ENCODE measurements around the gene UBN2.
"Not testable (repeated sequence)": the region's sequence is repeated elsewhere in the genome, so short reads cannot be mapped to it uniquely, and the experiment has no call there.

UBN2 gene

GRCh38 chr7:139330333-139331030 is 99.4 kb downstream of the UBN2 start:
- Histone ChIP-seq H3K27ac (replicated peaks) (no peak overlapping the region), H3K4me3 (replicated peaks; ENCODE audit: insufficient read depth, low read length) (no peak overlapping the region), H3K27me3 (ENCODE audit: insufficient read depth, poor library complexity, severe bottlenecking) (no peaks in the 10 kb centered on the region)
- no peak for DNase-seq (ENCODE audit: low read depth in 1 of 2, low spot score in 1 of 2)
- no peak for TF ChIP-seq POLR2AphosphoS5 (IDR thresholded peaks at IDR 0.05; ENCODE audit: low read depth)
- TF ChIP-seq REST (IDR thresholded peaks at IDR 0.05; ENCODE audit: insufficient replicate concordance, low read depth), result no peak
- TF ChIP-seq GABPA (IDR thresholded peaks at IDR 0.05; ENCODE audit: low read depth), result no peak
- no peak for TF ChIP-seq CTCF (IDR thresholded peaks at IDR 0.05; ENCODE audit: insufficient read depth, low read length)
- TF ChIP-seq SPI1 (IDR thresholded peaks at IDR 0.05; ENCODE audit: borderline replicate concordance, low read depth), result no peak

- Histone ChIP-seq H3K27me3 (ENCODE audit: insufficient read depth, poor library complexity, severe bottlenecking) (no peaks in the 10 kb centered on the region), H3K27ac (replicated peaks) (no peak overlapping the region), H3K4me3 (replicated peaks; ENCODE audit: insufficient read depth, low read length) (no peak overlapping the region)
- TF ChIP-seq GABPA (IDR thresholded peaks at IDR 0.05; ENCODE audit: low read depth) (no peak), POLR2AphosphoS5 (IDR thresholded peaks at IDR 0.05; ENCODE audit: low read depth) (no peak), CTCF (IDR thresholded peaks at IDR 0.05; ENCODE audit: insufficient read depth, low read length) (no peak), REST (IDR thresholded peaks at IDR 0.05; ENCODE audit: insufficient replicate concordance, low read depth) (no peak), SPI1 (IDR thresholded peaks at IDR 0.05; ENCODE audit: borderline replicate concordance, low read depth) (no peak)
- DNase-seq (ENCODE audit: low read depth in 1 of 2, low spot score in 1 of 2), result no peak
Measured at GRCh38 chr7:139332697-139333359, 101.8 kb downstream of the UBN2 start.

GRCh38 chr7:139333443-139333842 is 102.4 kb downstream of the UBN2 start:
- DNase-seq (ENCODE audit: low read depth in 1 of 2, low spot score in 1 of 2); H3K4me3 ChIP-seq (replicated peaks; ENCODE audit: insufficient read depth, low read length); H3K27me3 ChIP-seq (ENCODE audit: insufficient read depth, poor library complexity, severe bottlenecking); H3K27ac ChIP-seq (replicated peaks): not testable (repeated sequence)

- H3K27me3 ChIP-seq (ENCODE audit: insufficient read depth, poor library complexity, severe bottlenecking), result no peaks in the 10 kb centered on the region
- DNase-seq (ENCODE audit: low read depth in 1 of 2, low spot score in 1 of 2), result no peak
- H3K4me3 ChIP-seq (replicated peaks; ENCODE audit: insufficient read depth, low read length), result no peak overlapping the region
- TF ChIP-seq CTCF (IDR thresholded peaks at IDR 0.05; ENCODE audit: insufficient read depth, low read length), result no peak
- no peak for TF ChIP-seq REST (IDR thresholded peaks at IDR 0.05; ENCODE audit: insufficient replicate concordance, low read depth)
- TF ChIP-seq GABPA (IDR thresholded peaks at IDR 0.05; ENCODE audit: low read depth), result no peak
- TF ChIP-seq POLR2AphosphoS5 (IDR thresholded peaks at IDR 0.05; ENCODE audit: low read depth), result no peak
- no peak overlapping the region for H3K27ac ChIP-seq (replicated peaks)
Measured at GRCh38 chr7:139334399-139335150, 103.5 kb downstream of the UBN2 start.

Data from HL-60 (cell line).